ENCODE data around the gene CPVL. TPM values are rescaled to one million over a fixed set of nuclear protein-coding genes. Genes with fewer than 3 reads are reported as not detected.

CPVL gene
- total and polyA plus RNA-seq, 2 of the 4 experiments (the other 2 are of a cell fraction), result not detected

DNA sequence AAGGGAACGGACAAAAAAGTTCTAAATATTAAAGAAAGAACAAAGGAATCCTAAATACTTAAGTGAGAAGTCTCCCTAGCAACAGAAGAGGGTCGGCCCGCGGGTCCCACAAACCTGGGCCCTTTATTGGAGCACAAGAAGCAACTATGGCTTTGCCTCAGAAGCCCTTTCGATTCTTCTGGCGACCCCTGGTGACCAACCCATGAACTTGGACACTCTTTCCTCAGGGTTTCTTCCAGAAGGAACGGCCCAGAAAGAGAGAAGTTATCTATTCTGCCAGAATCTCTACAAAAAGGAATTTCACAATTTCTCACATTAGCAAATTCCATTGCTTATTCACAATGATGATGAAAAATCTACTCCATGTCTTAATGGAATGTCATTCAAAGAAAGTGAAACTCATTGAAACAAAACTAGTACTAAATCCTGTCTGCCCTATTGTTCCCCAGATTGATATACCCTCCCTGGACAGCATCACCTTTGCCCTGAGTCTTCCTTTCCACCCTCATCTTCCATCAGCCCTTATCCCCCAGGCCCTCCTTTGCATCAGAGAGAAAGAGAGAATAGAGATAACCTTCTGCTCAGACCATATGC lies 43.7 kb downstream of the CPVL start:
- no peak overlapping the region for H2AK9ac ChIP-seq (replicated peaks; ENCODE audit: low read depth, low read length, poor library complexity)
- H3K36me3 ChIP-seq (ENCODE audit: control insufficient read depth, insufficient read depth, low read length), result no peaks in the 10 kb centered on the region
- POLR2A ChIA-PET (ENCODE audit: unreplicated experiment), result no interaction called here
- no peak overlapping the region for H4K8ac ChIP-seq (ENCODE audit: low read depth in 2 of 2, low read length in 2 of 2)
- no peak overlapping the region for H4K5ac ChIP-seq (ENCODE audit: low read depth, low read length)
- DNase-seq, result peak; percentile 47
- no peak overlapping the region for H3K14ac ChIP-seq (replicated peaks; ENCODE audit: low read depth, low read length)
- no peaks in the 10 kb centered on the region for H3K9me3 ChIP-seq (ENCODE audit: control insufficient read depth, insufficient read depth, low read length)
- H4K91ac ChIP-seq (ENCODE audit: insufficient read depth, low read depth, low read length), result no peak overlapping the region
- no peaks in the 10 kb centered on the region for H3K4me1 ChIP-seq (ENCODE audit: control insufficient read depth, insufficient read depth, low read length)
- no peak overlapping the region for H3K4me2 ChIP-seq (ENCODE audit: low read depth, low read length)
- H4K20me1 ChIP-seq (ENCODE audit: insufficient read depth, low read length), result no peaks in the 10 kb centered on the region
- no peak overlapping the region for H2AFZ ChIP-seq (replicated peaks; ENCODE audit: low read length, poor library complexity)
- no peaks in the 10 kb centered on the region for H3K79me1 ChIP-seq (ENCODE audit: low read depth in 1 of 2, low read length in 2 of 2)
- BruUV-seq (replicated peaks), result no TSS peak
- no peak overlapping the region for H2BK5ac ChIP-seq (ENCODE audit: low read depth, low read length, poor library complexity, severe bottlenecking)
- no peak overlapping the region for H3K23ac ChIP-seq (ENCODE audit: low read depth, low read length)
- in situ Hi-C loops (cut with MboI; ENCODE audit: low sequenced_read_pairs) (loop anchor here (5.0 to 25.0 kb wide), 4 partner anchors 175 to 815 kb away; no protein-coding TSS in a partner anchor), intact Hi-C loops (cut with micrococcal nuclease) (loop anchor here (1.0 to 10.0 kb wide), 5 partner anchors 175 to 1908 kb away; no protein-coding TSS in a partner anchor), dilution Hi-C loops (cut with HindIII; ENCODE audit: low sequenced_read_pairs, unreplicated experiment) (no loop called here)
- H3K27ac ChIP-seq (ENCODE audit: insufficient read depth, low read length), result no peak overlapping the region
- no peak overlapping the region for H3K18ac ChIP-seq (ENCODE audit: low read depth, low read length)
- WGBS, 2 experiments (ENCODE audit: extremely low coverage in 2 of 2, insufficient read length in 1 of 2), result 10% methylated on average over 2 of the region's 7 CpGs; no CpG with 5 or more reads in 1 of the 2 experiments
- CTCF ChIA-PET, result interaction anchor here (1.3 to 1.5 kb wide), 2 partner anchors 176 to 181 kb away, joined by 11 to 14 read pairs; no protein-coding TSS in a partner anchor
- no peak overlapping the region for H2BK15ac ChIP-seq (ENCODE audit: low read depth, low read length)
- H3K27me3 ChIP-seq (ENCODE audit: control insufficient read depth, insufficient read depth, low read length), result peaks cover 3% of the 10 kb centered on the region; the same call in 1 of the 2 replicates
- H2BK120ac ChIP-seq (ENCODE audit: low read depth, low read length), result no peak overlapping the region
- no peak overlapping the region for H2AK5ac ChIP-seq (ENCODE audit: low read depth, low read length)
- no peak for TF ChIP-seq MAZ (IDR thresholded peaks at IDR 0.05; ENCODE audit: borderline replicate concordance, low read depth, low read length)
- no peak for TF ChIP-seq RCOR1 (IDR thresholded peaks at IDR 0.05; ENCODE audit: insufficient replicate concordance, low read length)
- TF ChIP-seq, protein P1, sequence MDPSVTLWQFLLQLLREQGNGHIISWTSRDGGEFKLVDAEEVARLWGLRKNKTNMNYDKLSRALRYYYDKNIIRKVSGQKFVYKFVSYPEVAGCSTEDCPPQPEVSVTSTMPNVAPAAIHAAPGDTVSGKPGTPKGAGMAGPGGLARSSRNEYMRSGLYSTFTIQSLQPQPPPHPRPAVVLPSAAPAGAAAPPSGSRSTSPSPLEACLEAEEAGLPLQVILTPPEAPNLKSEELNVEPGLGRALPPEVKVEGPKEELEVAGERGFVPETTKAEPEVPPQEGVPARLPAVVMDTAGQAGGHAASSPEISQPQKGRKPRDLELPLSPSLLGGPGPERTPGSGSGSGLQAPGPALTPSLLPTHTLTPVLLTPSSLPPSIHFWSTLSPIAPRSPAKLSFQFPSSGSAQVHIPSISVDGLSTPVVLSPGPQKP (IDR thresholded peaks at IDR 0.05; ENCODE audit: borderline replicate concordance, low read depth, low read length), result no peak
- TF ChIP-seq POLR2A (IDR thresholded peaks at IDR 0.05; ENCODE audit: low read depth, low read length), result no peak
- TF ChIP-seq, protein P2, sequence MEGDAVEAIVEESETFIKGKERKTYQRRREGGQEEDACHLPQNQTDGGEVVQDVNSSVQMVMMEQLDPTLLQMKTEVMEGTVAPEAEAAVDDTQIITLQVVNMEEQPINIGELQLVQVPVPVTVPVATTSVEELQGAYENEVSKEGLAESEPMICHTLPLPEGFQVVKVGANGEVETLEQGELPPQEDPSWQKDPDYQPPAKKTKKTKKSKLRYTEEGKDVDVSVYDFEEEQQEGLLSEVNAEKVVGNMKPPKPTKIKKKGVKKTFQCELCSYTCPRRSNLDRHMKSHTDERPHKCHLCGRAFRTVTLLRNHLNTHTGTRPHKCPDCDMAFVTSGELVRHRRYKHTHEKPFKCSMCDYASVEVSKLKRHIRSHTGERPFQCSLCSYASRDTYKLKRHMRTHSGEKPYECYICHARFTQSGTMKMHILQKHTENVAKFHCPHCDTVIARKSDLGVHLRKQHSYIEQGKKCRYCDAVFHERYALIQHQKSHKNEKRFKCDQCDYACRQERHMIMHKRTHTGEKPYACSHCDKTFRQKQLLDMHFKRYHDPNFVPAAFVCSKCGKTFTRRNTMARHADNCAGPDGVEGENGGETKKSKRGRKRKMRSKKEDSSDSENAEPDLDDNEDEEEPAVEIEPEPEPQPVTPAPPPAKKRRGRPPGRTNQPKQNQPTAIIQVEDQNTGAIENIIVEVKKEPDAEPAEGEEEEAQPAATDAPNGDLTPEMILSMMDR (conservative IDR thresholded peaks at IDR 0.05; ENCODE audit: low read depth, low read length), result peak; percentile 58
- no peak for TF ChIP-seq CHD1 (IDR thresholded peaks at IDR 0.05; ENCODE audit: low read depth, low read length)
- TF ChIP-seq, protein P3, sequence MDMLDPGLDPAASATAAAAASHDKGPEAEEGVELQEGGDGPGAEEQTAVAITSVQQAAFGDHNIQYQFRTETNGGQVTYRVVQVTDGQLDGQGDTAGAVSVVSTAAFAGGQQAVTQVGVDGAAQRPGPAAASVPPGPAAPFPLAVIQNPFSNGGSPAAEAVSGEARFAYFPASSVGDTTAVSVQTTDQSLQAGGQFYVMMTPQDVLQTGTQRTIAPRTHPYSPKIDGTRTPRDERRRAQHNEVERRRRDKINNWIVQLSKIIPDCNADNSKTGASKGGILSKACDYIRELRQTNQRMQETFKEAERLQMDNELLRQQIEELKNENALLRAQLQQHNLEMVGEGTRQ (IDR thresholded peaks at IDR 0.05; ENCODE audit: low read depth, low read length), result no peak
- TF ChIP-seq FOS (IDR thresholded peaks at IDR 0.05; ENCODE audit: low read depth, low read length), result no peak
- TF ChIP-seq RFX5 (IDR thresholded peaks at IDR 0.05; ENCODE audit: low read depth, low read length), result no peak; the same call in 1 of the 2 replicates
- TF ChIP-seq SMC3 (IDR thresholded peaks at IDR 0.05; ENCODE audit: low read depth, low read length), result peak; percentile 85
- TF ChIP-seq MAFK (IDR thresholded peaks at IDR 0.05; ENCODE audit: low read depth, low read length), result no peak
- TF ChIP-seq CEBPB (IDR thresholded peaks at IDR 0.05; ENCODE audit: low read depth, low read length), result peak; percentile 13; the same call in 1 of the 2 replicates
- no peak for TF ChIP-seq NFE2L2 (IDR thresholded peaks at IDR 0.05; ENCODE audit: low read depth, low read length)
- TF ChIP-seq MXI1 (IDR thresholded peaks at IDR 0.05; ENCODE audit: borderline replicate concordance, low read depth, low read length), result no peak
- TF ChIP-seq RAD21 (IDR thresholded peaks at IDR 0.05; ENCODE audit: low read length), result peak; percentile 62
- no peak for TF ChIP-seq BHLHE40 (IDR thresholded peaks at IDR 0.05; ENCODE audit: low read depth, low read length)
- H2BK20ac ChIP-seq (ENCODE audit: low read depth, low read length), result no peak overlapping the region
- no peaks in the 10 kb centered on the region for H3K9me1 ChIP-seq (ENCODE audit: insufficient read depth, low read length)
- no peak overlapping the region for H3K9ac ChIP-seq (ENCODE audit: low read depth, low read length)
- no peak overlapping the region for H3K4ac ChIP-seq (ENCODE audit: low read depth, low read length)
- peak; percentile 68 for ATAC-seq (ENCODE audit: low read depth)
- H3K56ac ChIP-seq (ENCODE audit: extremely low read depth, insufficient read depth, low read length), result no peak overlapping the region
- H3K4me3 ChIP-seq (ENCODE audit: insufficient read depth, low read depth, low read length), result no peak overlapping the region

Data from IMR-90 (cell line).